T-helper 1 cell treated with Interleukin-12 subunit alpha and Interleukin-12 subunit beta and Interleukin-4 antibody, amounts not matched to agents 30 ng/mL and 1 ng/mL, for 36 hours (primary cell): ENCODE measurements around the gene TUBGCP2. TPM values are rescaled to one million over a fixed set of nuclear protein-coding genes. Genes with fewer than 3 reads are reported as not detected.

Experiments used
- intact Hi-C: fragments of 100-400 bp; cut with micrococcal nuclease; formaldehyde crosslinking; loops from one replicate; pipeline ENCODE4 v1.15.1; 2024
- total RNA-seq: library from RNA; stranded (reverse); gene quantifications from 2 replicates; pipeline ENCODE4 v1.2.3, GENCODE V29; 2022

TUBGCP2 gene
- total RNA-seq, 1 donor from 2014 or later: 59.2 TPM

DNA sequence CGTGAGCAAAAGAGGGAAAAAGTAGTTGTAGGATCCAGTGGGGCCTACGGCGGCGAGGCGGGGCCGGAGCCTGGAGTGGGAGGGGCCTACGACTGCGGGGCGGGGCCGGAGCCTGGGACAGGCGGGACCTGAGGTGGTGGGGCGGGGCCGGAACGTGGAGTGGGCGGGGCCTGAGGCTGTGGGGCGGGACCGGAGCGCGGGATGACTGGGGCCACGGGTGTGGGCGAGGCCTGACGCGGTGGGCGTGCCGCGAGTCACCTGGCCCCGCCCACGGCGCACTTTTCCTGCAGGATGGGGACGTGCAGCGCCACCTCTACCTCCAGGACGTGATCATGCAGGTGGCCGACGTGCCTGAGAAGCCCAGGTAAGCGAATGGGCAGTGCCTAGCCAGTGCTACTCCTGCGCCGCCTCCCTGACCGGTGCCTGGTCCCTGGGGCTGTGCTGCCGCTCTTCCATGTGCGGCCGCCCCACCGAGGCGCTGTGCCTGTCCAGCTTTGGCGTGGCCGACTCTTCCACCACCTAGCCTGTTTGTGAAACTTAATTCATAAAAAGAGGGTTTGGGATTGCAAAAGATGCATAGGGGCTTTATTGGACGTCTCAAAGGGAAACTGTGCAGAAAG is 538 bp upstream of the TUBGCP2 start:
- intact Hi-C loops: loop anchor here (1.0 to 2.0 kb wide), 8 partner anchors 20 to 1408 kb away; partner anchors contain the start of genes ECHS1, MTG1 and PPP2R2D

DNA sequence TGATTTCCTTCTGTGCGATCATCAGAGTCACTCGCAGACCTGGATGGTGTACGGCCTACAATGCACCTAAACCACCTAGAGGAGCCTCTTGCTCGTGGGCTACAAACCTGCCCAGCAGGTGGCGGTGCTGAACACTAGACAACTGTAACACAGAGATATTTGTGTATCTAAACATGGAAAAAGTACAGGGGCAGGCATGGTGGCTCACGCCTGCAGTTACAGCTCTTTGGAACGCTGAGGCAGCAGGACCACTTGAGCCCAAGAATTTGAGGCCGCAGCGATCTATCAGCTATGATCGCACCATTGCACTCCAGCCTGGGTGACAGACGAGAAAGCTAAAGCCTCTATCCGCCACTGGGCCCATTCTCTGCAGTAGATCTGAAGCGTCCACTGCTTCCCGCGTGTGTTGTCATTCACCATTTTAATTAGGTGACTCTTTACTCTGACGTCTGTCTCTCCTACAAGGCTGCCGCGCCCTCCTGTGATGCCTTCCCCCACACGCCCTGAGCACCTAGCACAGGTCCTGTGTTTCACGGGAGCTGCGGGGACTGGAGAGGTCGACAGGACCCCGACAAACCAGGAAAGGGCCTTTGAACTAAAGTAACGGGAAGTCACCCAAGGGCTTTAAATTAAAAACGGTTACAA is 774 bp downstream of the TUBGCP2 start:
- intact Hi-C loops: loop anchor here (1.0 to 2.0 kb wide), 7 partner anchors 27 to 1407 kb away; partner anchors contain the start of genes INPP5A and PPP2R2D

DNA sequence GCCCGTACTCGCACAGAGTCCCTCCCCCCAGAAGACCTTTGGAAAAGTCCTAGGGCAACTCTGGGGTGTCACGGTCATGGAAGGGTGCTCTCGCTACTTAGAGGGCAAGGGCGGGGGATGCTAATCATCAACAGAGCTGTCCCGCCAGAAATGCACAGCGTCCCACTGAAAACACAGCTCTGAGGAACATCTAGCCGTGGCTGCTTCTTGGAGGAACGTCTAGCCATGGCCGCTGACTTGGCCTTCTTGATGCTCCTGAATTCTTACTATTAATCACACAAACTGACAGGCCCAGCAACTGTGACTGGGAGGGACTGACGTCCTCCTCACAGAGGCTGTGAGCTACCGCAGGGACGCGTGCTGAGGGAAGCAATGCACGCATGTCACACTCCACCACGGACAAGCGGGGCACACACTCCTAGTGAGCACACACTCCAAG is 1.7 kb downstream of the TUBGCP2 start:
- intact Hi-C loops: loop anchor here (1.0 kb wide), 5 partner anchors 28 to 770 kb away; partner anchors contain the start of gene INPP5A

DNA sequence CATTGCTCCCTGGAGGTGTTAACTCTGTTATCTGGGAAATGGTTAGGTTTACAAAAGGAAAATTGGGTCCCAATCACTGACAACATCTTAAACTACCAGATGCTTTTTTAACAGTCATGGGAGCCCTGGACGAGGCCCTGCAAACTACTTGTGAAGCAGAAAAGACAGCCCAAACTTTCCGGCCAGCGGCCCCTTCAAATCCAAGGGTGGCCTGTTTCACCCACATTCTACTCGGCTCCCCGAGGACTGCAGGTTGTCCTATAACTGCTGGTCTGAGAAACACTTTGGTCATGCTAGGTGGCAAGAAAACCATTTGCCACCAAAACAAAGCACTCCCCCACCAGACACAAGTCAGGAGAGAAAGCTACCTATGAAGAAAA is 2.6 kb downstream of the TUBGCP2 start:
- intact Hi-C loops: no loop called here

DNA sequence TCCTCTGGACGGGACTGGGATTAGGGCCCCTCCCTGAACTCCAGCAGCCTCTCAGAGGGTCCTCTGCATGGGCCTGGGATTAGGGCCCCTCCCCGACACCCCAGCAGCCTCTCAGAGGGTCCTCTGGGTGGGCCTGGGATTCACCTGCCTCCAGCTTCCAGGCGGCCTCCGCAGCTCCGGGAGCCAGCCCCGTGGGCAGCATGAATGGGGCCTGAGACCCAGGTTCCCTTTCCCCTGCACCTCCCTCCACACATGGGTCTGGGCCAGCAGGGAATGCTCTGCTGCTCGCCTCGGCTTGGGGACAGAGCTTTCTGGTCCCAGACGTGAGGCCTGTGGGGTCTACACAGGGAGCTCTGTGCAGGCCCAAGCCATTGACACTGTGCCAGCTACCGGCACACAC is 5.5 kb downstream of the TUBGCP2 start:
- intact Hi-C loops: no loop called here

DNA sequence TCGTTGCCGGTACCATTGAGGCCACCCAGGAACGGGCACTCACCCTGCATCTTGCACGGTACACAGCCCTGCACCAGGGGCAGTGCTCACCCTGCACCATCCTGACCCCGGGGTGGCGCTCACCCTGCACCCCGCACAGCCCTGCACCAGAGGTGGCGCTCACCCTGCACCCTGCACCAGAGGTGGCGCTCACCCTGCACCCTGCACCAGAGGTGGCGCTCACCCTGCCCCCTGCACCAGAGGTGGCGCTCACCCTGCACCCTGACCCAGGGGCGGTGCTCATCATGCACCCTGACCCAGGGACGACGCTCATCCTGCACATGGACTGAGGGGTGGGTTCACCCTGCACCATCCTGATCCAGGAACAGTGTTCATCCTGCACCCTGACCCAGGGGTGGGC is 6.4 kb downstream of the TUBGCP2 start:
- intact Hi-C loops: no loop called here

DNA sequence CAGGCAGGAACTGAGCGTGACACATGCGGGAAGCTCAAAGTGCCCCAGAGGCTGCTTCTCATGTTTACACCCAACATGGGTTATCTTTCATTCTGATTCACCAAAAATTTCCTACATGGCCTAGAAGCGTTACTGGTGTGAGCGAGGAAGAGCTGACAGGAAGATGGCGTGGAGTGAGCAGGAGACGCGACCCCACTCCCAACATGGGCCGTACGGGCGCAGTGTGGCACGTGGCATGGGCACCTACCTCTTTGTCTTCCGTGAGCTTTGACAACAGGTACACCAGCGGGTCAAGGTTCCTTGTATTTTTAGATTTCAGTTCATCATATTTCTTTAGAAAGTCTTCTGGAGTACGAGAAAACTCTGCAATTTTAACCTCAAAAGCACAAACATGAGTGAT is 8.9 kb downstream of the TUBGCP2 start:
- intact Hi-C loops: no loop called here

DNA sequence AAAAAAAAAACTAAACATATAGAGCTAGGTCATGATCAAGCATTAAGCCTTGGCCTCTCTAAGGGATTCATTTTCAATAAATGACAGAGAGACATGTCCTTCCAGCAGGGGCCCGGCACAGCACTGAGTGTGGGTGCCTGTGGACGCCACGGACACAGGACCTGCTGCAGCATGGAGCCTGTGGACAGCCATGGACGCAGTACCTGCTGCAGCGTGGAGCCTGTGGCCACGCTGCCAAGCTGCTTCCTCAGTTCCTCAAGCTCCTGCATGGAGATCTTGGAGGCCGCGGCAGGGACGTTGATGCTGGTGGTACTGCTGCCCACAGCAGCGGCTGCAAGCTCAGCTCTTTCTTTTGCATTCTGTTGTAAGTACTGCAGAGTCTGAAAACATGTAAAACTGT is 9.4 kb downstream of the TUBGCP2 start:
- intact Hi-C loops: no loop called here

DNA sequence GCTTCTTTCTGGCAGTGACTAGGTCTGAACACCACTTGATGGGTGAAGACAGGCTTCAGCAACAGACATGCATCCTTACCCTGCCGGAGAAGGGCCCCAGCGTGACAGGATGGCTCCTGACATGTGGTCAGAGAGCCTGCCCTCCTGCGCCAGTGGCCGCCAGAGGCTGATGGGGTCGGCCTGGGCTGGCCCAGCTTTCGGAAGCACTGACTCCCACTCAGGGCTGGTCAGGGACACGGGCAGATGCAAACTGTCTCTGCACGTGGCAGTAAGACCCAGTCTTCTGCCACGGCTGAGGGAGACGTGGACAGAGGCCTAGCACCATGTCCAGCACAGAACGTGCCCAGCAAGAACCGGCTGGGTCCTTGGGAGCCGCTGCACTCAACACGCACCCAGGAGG is 10.2 kb downstream of the TUBGCP2 start:
- intact Hi-C loops: no loop called here

DNA sequence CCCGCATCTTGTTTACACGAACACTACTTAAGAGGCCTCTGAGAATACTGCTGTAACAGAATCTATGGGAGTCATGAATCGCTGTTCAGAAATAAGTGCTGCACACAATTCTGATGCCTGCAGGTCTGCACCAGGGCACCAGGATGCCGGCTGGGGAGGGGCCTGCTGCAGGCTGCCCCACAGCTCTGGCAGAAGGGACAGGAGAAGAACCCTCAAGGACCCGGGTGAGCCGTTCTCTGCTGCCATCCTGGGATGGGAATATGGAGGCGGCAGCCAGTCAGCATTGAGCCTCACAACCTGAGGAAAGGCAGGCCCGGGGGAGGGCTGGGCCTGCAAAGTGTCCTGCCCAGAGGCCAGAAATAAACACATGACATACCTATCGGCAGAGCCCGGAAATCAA is 11.2 kb downstream of the TUBGCP2 start:
- intact Hi-C loops: no loop called here

DNA sequence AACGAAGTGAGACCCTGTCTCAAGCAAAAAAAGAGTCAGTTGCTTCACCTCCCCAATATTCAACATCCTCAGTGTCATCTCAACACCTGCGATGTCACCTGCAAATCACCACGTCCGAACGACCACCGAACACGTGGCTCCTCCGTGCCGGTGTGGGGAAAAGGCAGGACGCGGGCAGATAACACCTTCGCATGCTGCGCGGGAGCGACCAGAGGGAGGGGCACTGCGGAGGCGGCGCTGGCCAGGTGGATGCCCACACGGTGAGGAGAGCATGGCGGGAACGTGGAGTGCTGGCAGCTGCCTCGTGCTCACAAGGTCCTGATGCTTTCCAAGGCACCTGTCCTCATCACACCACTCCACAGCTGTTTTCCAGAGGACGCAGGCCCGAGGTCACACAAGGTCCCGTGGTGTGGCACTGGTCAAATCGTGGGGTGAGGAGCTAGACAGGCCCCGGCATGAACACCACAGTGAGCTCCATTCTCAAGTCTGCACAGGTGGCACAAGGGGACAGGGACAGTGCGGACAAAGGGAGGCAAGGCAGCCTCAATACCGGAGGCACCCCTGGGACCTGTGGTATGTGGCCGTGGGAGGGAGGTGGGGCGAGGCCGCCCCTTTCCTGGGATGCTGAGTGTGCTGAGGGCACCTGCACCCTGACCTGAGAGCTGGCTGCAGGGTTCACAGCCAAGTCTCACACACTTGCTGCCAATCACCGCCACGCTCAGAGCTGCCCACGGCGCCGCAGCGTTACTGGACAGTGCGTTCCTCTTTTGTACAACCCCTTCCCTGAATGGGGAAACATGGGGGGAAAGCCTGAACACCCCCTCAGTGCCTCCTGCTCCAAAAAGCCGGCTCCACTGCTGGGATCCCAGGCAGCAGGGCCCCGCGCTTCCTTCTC is 13.0 kb downstream of the TUBGCP2 start:
- intact Hi-C loops: no loop called here

DNA sequence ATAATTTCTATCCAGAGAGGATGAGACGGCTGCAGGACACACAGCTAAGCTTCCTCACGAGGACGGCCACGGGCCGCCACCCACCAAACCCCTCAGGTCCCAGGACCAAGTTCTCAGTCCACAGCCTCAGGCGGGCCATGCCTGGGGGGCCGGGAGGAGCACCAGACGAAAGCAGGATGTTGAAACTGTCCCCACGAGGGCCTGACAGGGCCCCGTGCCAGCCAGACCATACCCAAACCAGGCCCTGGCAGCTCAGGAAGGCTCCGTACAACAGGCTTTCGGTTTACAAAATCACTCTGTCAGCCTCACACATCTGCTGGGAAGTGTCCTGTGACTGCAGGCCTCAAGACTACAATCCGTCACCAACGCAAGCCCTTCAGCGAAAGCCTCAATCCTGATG is 14.5 kb downstream of the TUBGCP2 start:
- intact Hi-C loops: no loop called here

DNA sequence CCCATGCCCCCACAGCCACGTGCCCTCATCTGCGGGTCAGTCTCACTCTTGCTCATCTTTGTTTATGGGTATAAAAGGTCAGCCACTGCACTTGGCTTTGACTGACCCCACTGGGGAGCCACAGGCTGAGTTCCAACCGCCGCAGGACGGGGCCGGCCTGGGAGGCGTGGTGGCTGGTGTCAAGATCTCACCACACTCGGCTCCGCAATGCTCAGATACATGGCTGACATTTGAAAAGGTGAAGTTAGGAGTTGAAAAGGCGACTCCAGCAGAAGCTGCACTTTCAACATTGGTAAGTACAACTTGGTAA is 14.9 kb downstream of the TUBGCP2 start:
- intact Hi-C loops: no loop called here

DNA sequence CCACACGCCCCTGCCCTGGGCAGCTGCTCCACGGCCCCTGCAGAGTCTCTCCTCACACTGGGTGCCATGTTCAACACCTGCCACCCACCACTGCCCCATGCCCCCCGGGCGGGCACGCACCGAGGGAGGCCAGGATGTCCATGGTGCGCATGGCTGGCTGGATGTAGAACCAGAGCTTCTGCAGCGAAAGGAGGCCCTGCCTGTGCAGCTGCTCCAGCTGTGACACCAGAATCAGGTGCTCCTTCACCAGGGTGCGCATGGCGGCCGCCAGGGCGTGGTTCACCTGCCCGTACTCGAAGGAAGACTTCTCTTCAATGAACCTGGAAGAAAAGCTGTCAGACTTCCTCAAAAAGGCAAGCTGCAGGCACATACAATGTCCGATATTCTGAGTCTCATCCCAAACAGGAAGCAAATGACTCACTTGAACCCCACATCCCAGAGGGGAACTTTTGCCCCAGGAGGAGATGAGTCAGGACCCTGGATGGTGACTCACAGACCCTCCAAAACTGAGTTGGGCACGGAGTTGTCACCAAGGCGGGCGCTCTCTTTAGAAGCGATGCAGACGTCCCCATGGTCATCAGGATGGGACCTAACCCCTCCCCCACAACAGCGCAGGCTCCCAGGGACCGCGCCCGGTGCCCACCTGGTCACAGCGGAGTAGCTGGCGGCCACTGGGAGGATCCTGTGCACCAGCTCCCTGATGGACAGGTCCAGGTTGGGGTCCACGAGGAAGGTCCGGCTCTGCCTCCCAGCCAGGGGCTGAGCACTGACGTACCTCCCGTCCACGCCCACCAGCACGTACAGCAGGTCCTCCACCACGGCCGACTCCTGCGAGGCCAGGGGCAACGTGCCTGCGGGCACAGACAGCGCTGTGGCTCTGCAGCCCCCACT is 15.5 kb downstream of the TUBGCP2 start:
- intact Hi-C loops: no loop called here

DNA sequence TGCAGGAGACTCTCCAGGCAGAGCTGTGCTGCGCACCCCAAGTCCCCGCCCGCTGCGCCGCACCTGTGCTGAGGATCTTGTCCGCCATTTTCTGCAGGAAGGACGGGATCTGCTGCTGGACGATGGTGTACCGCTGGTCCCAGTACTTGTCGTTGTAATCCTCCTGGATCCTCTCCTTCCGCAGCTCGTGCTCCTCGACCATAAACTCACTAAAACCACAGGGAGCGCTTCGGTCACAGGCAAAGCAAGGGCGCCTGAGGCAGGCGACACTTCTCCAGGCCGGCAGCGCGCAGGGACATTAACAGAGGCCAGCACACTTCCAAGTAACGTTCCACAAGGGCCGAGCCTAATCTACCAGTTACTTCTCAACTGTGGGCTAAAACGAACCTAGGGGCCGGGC is 18.9 kb downstream of the TUBGCP2 start:
- intact Hi-C loops: no loop called here

DNA sequence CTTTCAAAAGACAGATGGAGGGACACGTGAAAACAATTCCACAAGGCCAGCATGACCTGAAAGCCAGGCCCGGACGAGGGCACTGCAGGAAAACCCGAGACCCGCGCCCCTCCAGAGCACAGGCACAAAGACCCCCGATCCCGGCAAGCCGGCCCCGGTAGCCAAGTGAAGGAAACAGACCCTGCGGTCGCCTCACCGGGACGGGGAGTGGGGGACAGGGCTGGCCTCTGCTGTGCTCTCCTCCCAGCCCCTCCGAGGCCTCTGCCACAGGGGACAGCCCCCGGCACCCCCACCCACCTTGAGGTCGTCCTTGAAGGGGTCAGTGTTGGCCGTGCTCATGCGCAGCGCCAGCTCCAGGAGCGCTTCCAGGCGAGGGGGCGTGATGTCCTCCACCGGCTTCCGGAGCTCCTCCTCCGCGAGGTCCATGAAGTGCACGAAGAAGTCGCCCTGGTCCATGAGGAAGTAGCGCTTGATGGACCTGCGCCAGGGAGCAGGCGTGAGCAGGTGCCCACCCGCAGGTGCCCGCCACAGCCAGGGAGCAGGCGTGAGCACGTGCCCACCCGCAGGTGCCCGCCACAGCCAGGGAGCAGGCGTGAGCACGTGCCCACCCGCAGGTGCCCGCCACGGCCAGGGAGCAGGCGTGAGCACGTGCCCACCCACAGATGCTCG is 20.7 kb downstream of the TUBGCP2 start:
- intact Hi-C loops: no loop called here

DNA sequence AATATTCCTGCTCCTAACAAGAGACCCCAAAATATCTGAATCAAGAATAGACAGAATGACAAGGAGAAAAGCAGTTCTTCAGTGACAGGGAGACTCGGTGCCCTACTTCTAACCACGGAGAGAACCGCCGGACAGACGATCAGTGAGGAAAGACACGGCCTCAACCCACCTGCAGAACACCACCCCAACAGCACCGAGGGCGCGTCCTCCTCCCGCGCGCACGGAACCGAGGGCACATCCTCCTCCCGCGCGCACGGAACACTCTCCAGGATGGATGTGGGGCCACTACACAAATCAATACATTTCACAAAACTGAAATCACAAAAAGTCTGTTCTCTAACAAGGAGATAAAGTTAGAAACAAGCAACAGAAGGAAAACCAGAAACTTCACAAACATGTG is 22.3 kb downstream of the TUBGCP2 start:
- intact Hi-C loops: no loop called here

DNA sequence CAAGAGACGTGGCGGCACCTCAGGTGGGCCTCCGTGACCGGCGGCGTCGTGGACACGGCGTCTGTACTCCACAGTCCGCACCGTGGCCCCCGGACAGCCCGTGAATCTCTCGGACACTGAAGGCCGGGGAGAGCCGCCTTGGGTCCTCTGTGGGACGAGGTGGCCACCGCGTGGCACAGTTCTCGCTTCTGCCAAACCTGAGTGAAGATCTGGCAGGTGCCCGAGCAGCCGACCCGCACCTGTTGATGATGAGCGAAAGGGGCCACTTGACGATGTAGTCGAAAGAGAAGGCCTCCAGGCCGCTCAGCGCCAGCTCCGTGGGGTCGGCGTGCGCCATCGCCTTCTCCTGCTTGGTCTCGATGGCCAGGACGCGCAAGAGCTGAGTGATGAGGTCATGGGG is 23.5 kb downstream of the TUBGCP2 start:
- intact Hi-C loops: no loop called here

DNA sequence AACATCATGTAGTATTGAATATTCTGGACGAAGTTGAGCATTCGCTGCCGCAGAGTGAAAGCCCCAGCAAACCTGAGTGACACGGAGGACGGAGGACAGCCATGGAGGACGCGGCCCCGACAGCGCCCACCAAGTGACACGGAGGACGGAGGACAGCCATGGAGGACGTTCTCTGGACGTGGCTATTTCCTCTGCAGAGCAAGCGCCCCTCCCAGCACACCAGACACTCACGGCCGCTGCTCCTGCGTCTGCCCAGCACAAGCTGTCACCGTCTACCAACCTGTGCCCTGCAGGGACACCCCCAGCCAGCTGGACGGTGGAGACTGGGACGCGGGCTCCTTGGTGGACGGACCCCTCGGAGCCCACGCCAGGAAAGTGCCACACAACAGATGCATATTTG is 24.7 kb downstream of the TUBGCP2 start:
- intact Hi-C loops: no loop called here

DNA sequence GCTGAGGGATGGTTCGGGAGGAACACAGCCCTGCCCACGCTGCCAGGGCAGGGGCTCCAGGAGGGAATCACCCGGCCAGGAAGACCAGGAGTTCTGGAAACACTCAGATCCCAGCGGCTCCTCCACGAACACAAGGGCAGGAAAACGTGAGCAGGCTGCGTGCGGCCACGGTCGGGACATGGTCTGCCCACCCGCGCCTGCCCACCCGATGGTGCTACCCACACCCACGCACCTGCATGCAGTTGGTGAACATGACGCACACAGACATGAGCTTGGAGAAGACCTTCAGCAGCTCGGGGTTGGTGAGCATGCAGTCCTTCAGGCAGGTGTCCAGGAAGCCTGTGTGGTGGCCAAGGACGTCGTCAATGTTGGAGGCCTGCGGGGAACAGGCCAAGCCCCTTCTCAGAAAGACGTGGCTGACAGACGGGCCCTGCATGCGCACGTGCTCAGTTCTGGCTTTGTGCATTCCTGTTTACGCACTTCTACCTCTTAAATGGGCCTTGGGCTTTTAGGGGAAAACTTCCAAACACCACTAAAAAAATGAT is 25.8 kb downstream of the TUBGCP2 start:
- intact Hi-C loops: no loop called here
